ENCODE measurements around the gene GID8.

The GID8 gene

GRCh38 chr20:62938105-62938888, at the start of gene GID8:
Gene GID8, plus strand, starts transcription at chr20:62938147. Its CDS starts 3,356 bp downstream, at chr20:62941503.
- Mint-ChIP-seq H3K4me3 (peak within 1 kb of the TSS; percentile 99), H3K36me3 (peaks cover 35% of the 10 kb centered on the region), H3K27me3 (no peaks in the 10 kb centered on the region), H3K9me3 (no peaks in the 10 kb centered on the region), H3K27ac (peak within 1 kb of the TSS; percentile 97), H3K4me1 (peaks cover 41% of the 10 kb centered on the region)
- DNase-seq: peak; percentile 64
- CTCF ChIA-PET: interaction anchor here (1.3 to 2.7 kb wide), 2 partner anchors 11 to 36 kb away, joined by 3 to 11 read pairs; no protein-coding TSS in a partner anchor

DNA sequence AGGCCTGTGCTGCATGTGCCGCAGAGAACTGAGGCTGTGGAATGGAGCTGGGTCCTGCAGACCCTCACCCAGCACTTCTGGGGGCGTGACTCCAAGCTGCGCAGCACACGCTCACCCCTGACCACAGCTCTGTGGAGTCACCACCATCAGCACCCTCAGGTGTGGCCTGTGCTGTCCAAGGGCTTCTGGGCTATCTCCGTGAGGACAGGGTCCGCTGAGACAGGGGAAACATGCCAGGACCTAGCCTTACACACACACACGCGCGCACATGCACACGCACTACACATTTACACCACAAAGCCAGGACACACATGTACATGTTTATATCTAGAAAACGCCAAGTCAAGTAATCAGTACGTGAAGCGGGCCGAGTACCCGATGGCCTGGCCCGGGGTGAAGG, 49.5 kb upstream of the GID8 start:
- Mint-ChIP-seq H3K36me3 (peaks cover 59% of the 10 kb centered on the region), H3K27ac (no peak overlapping the region), H3K9me3 (no peaks in the 10 kb centered on the region), H3K4me3 (no peak overlapping the region), H3K4me1 (peaks cover 50% of the 10 kb centered on the region), H3K27me3 (no peaks in the 10 kb centered on the region)
- CTCF ChIA-PET: interaction anchor here (1.1 to 1.7 kb wide), 2 partner anchors 11 kb away, joined by 4 to 6 read pairs; no protein-coding TSS in a partner anchor
- no peak for DNase-seq

- H3K27ac Mint-ChIP-seq: no peak overlapping the region
- CTCF ChIA-PET: interaction anchor here (1.7 kb wide), 1 partner anchor 11 kb away, joined by 6 read pairs; no protein-coding TSS in a partner anchor
- no peak for DNase-seq
- H3K27me3 Mint-ChIP-seq: no peaks in the 10 kb centered on the region
- H3K4me1 Mint-ChIP-seq: peaks cover 55% of the 10 kb centered on the region
- H3K9me3 Mint-ChIP-seq: no peaks in the 10 kb centered on the region
- H3K4me3 Mint-ChIP-seq: no peak overlapping the region
- peaks cover 64% of the 10 kb centered on the region for H3K36me3 Mint-ChIP-seq
Measured at GRCh38 chr20:62888910-62889309, 49.0 kb upstream of the GID8 start.

DNA sequence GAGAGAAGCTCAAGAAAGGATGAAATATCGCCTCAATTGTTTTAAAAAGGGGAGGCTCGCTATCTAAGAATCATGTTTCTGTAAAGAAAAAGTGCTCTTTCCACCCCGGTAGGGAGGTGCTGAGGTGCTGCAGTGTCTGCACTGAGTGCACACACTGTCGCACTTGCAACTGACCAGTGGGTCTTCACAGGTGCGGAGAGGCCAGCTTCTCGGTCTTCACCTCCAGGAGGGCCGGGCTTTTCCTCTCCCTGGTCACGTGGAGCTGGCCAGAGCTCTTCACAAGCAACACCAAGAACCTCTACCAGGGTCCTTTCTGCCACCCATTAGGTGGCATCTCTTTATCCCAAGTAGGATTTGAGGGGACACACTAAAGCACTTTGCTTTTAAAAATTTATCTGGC, 48.5 kb upstream of the GID8 start:
- Mint-ChIP-seq H3K27me3 (no peaks in the 10 kb centered on the region), H3K4me1 (peaks cover 59% of the 10 kb centered on the region), H3K9me3 (no peaks in the 10 kb centered on the region), H3K27ac (no peak overlapping the region), H3K36me3 (peaks cover 69% of the 10 kb centered on the region), H3K4me3 (no peak overlapping the region)
- no peak for DNase-seq
- CTCF ChIA-PET: interaction anchor here (1.7 kb wide), 1 partner anchor 12 kb away, joined by 6 read pairs; no protein-coding TSS in a partner anchor

DNA sequence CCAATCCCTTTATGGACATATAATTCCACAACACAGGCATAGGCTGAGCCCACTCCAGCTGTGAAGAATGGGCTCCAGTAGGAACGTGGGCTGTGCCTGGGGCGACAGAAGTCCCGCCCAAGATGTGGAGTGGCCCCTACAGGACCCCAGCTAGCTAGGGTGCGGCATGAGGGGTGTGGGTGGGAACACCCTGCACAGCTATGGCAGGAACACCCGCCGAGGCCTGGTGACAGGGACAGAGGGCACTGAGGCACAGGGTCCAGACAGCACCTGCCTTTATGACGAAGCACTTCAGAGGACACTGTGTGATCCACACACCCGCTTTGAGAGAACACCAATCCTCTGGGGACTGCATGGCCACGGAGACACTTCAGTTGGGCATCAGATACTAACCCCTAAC, 48.1 kb upstream of the GID8 start:
- Mint-ChIP-seq H3K9me3 (no peaks in the 10 kb centered on the region), H3K4me3 (no peak overlapping the region), H3K27me3 (no peaks in the 10 kb centered on the region), H3K36me3 (peaks cover 71% of the 10 kb centered on the region), H3K27ac (peak overlapping the region; percentile 65), H3K4me1 (peaks cover 59% of the 10 kb centered on the region)
- DNase-seq: no peak
- CTCF ChIA-PET: interaction anchor here (1.7 to 2.4 kb wide), 2 partner anchors 12 to 18 kb away, joined by 6 to 14 read pairs; no protein-coding TSS in a partner anchor

DNA sequence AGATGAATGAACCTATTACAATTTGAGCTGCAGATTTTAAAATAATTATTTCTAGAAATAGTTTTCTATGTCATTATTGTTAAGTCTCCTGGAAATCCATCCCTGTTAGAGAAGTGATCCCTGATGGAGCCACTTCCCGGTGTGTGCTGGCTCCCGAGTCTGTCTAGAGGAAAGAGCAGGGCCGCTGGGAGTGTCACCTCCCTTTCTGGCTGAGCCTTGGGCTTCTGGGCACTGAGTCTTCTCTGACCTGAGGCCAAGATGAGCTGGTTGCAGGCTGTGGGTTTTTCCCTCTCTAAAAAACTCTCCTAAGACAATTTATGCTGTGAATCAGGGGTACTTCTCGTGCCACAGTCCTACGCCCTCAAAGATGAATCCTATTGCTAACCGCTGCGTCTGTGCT, 47.5 kb upstream of the GID8 start:
- Mint-ChIP-seq H3K4me3 (no peak overlapping the region), H3K27me3 (no peaks in the 10 kb centered on the region), H3K4me1 (peaks cover 59% of the 10 kb centered on the region), H3K27ac (peak overlapping the region; percentile 93), H3K36me3 (peaks cover 76% of the 10 kb centered on the region), H3K9me3 (no peaks in the 10 kb centered on the region)
- no peak for DNase-seq
- CTCF ChIA-PET: interaction anchor here (0.9 to 2.4 kb wide), 5 partner anchors 8 to 31 kb away, joined by 3 to 14 read pairs (median 4); no protein-coding TSS in a partner anchor

- peaks cover 62% of the 10 kb centered on the region for H3K4me1 Mint-ChIP-seq
- DNase-seq: peak; percentile 72
- CTCF ChIA-PET: interaction anchor here (0.8 to 2.4 kb wide), 7 partner anchors 8 to 68 kb away, joined by 3 to 14 read pairs (median 3); no protein-coding TSS in a partner anchor
- peak overlapping the region; percentile 93 for H3K27ac Mint-ChIP-seq
- peaks cover 82% of the 10 kb centered on the region for H3K36me3 Mint-ChIP-seq
- H3K9me3 Mint-ChIP-seq: no peaks in the 10 kb centered on the region
- no peaks in the 10 kb centered on the region for H3K27me3 Mint-ChIP-seq
- H3K4me3 Mint-ChIP-seq: no peak overlapping the region
Measured at GRCh38 chr20:62891111-62891510, 46.8 kb upstream of the GID8 start.

DNA sequence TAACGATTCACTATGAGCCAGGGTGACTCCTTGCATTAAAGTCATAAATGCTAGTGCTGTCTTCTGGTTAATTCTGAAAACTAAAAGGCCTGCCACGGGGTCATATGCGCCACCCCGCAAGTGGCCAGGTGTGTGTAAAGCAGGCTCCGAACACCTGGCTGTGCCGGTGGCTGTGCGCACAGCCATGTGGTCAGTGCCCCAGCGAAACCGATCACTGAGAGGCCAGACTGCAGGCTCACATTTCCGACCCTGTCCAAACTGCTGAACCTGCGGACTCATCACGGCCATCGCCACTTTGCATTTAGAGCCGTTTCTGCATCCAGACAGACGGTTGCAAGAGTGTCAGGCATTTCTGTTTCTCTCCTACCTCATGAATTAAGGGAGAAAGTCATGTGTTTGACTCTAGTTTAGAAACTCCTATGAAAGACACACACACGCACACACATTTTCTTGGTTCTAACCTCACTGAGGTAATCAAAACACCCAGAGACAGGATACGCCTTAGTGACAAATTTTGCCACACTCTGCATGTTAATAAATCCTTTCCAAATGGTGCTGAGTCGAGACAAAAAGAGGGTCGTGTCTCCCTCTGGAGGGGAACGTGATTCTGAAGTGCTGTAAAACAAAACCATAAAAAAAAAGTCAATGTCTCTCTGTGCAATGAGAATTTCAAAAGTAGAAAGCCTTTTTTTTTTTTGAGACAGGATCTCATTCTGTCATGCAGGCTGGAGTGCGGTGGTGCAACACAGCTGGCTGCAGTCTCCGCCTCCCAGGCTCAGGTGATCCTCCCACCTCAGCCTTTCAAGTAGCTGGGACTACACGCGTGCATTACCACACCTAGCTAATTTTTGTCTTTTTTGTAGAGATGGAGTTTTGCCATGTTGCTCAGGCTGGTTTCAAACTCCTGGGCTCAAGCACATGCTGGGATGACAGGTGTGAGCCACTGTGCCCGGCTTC, 45.3 kb upstream of the GID8 start:
- H3K9me3 Mint-ChIP-seq: no peaks in the 10 kb centered on the region
- peak; percentile 73 for DNase-seq
- peak overlapping the region; percentile 93 for H3K27ac Mint-ChIP-seq
- peaks cover 47% of the 10 kb centered on the region for H3K4me1 Mint-ChIP-seq
- peaks cover 74% of the 10 kb centered on the region for H3K36me3 Mint-ChIP-seq
- no peak overlapping the region for H3K4me3 Mint-ChIP-seq
- CTCF ChIA-PET: interaction anchor here (1.0 to 2.5 kb wide), 5 partner anchors 15 to 25 kb away, joined by 3 to 14 read pairs (median 3); no protein-coding TSS in a partner anchor
- H3K27me3 Mint-ChIP-seq: no peaks in the 10 kb centered on the region

DNA sequence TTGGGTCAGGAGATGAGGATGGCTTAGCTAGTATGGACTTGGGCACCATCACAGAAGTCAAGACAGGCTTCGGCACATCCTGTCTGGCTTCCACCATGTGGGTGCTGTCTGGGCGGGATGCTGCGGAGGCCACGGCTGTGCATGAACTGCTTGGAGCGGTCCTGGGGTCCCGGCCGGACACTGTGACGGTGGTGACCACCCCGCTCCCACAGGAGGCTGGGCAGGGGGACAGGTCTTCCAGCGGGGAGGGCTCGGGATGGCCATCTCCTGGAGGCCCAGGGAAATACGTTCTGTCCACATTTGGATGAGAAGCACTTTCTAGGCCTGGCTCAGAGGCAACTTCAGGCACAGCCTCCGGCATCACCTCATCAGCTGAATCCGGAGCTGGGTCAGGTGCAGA, 44.2 kb upstream of the GID8 start:
- Mint-ChIP-seq H3K27me3 (no peaks in the 10 kb centered on the region), H3K4me1 (peaks cover 53% of the 10 kb centered on the region), H3K27ac (peak overlapping the region; percentile 55), H3K36me3 (peaks cover 75% of the 10 kb centered on the region), H3K4me3 (no peak overlapping the region), H3K9me3 (no peaks in the 10 kb centered on the region)
- CTCF ChIA-PET: interaction anchor here (1.0 to 2.5 kb wide), 3 partner anchors 14 to 24 kb away, joined by 3 to 11 read pairs (median 3); no protein-coding TSS in a partner anchor
- DNase-seq: no peak

DNA sequence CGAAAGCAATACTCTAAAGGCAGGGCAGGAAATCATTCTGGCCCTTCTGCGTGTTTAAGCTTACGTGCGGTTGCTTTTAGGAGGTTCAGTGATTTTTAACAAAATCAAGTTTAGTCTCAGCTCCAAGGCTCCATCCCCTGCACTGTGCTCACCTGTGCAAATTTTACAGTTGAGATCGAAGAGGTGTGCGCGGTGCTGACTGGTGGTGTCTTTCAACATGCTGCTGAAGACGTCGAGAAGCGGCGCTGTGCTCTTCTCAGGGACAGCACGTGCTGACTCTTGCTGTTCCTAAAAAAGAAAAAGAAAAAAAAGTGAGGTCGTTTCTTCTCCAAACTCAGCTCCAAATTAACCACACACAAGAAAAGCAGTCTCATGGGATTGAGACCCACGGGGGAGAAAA, 43.7 kb upstream of the GID8 start:
- no peak for DNase-seq
- no peaks in the 10 kb centered on the region for H3K9me3 Mint-ChIP-seq
- H3K27ac Mint-ChIP-seq: peak overlapping the region; percentile 55
- H3K27me3 Mint-ChIP-seq: no peaks in the 10 kb centered on the region
- H3K36me3 Mint-ChIP-seq: peaks cover 78% of the 10 kb centered on the region
- peaks cover 59% of the 10 kb centered on the region for H3K4me1 Mint-ChIP-seq
- no peak overlapping the region for H3K4me3 Mint-ChIP-seq
- CTCF ChIA-PET: interaction anchor here (1.3 to 2.5 kb wide), 2 partner anchors 13 to 20 kb away, joined by 3 to 11 read pairs; no protein-coding TSS in a partner anchor

GRCh38 chr20:62895539-62895938, 42.4 kb upstream of the GID8 start:
- H3K27me3 Mint-ChIP-seq: peaks cover 4% of the 10 kb centered on the region
- H3K36me3 Mint-ChIP-seq: peaks cover 70% of the 10 kb centered on the region
- no peaks in the 10 kb centered on the region for H3K9me3 Mint-ChIP-seq
- peak overlapping the region; percentile 83 for H3K27ac Mint-ChIP-seq
- CTCF ChIA-PET: no interaction called here
- DNase-seq: no peak
- peaks cover 66% of the 10 kb centered on the region for H3K4me1 Mint-ChIP-seq
- no peak overlapping the region for H3K4me3 Mint-ChIP-seq

GRCh38 chr20:62896526-62896925, 41.4 kb upstream of the GID8 start:
- CTCF ChIA-PET: interaction anchor here (1.4 kb wide), 1 partner anchor 11 kb away, joined by 4 read pairs; no protein-coding TSS in a partner anchor
- Mint-ChIP-seq H3K4me1 (peaks cover 66% of the 10 kb centered on the region), H3K27ac (no peak overlapping the region), H3K9me3 (no peaks in the 10 kb centered on the region), H3K36me3 (peaks cover 60% of the 10 kb centered on the region), H3K4me3 (no peak overlapping the region), H3K27me3 (peaks cover 4% of the 10 kb centered on the region)
- DNase-seq: no peak

GRCh38 chr20:62897666-62898065, 40.3 kb upstream of the GID8 start:
- no peaks in the 10 kb centered on the region for H3K9me3 Mint-ChIP-seq
- H3K36me3 Mint-ChIP-seq: peaks cover 58% of the 10 kb centered on the region
- peaks cover 62% of the 10 kb centered on the region for H3K4me1 Mint-ChIP-seq
- CTCF ChIA-PET: interaction anchor here (1.4 to 7.3 kb wide), 3 partner anchors 9 to 23 kb away, joined by 4 to 46 read pairs (median 5); no protein-coding TSS in a partner anchor
- DNase-seq: no peak
- H3K4me3 Mint-ChIP-seq: no peak overlapping the region
- H3K27me3 Mint-ChIP-seq: peaks cover 4% of the 10 kb centered on the region
- peak overlapping the region; percentile 33 for H3K27ac Mint-ChIP-seq

Data from activated naive CD4-positive, alpha-beta T cell treated with anti-CD3 and anti-CD28 coated beads, Interleukin-2, amount 10 ng/mL, durations not matched to agents 7 days and 5 days (primary cell).